HG03571 (cell line): ENCODE results near the gene PANK1.

Experiments used
- ATAC-seq: cut with Tn5 transposase; IDR thresholded peaks from one replicate; pipeline ENCODE4 v1.9.1; 2021; ENCODE audit not compliant: unreplicated experiment

The PANK1 gene

DNA sequence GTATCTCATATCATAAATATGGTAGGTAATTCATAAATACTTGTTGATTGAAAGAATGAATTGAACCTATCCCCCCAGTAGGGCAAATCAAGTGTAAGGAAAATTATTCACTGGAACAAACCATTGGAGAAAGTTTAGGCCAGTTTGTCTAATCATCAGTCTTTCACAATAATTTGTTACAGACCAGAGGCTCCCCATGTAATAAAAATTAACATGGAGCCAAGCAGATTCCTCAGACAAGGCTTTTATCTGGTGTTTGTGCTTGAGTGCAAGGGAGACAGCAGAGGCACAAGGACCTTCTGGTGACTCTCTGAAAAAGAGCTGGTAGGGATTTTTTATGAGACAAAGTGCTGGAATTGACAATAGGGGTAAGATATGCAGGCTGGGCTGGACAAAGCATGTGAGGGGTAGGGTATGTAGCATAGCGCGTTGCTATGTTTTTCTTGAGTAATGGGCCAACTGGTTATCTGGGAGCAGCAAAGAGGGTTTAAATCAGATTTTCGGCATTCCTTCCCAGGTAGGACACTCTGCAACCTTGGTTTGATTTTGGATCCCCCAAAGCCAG is 7.8 kb upstream of the PANK1 start:
- no peak for ATAC-seq

DNA sequence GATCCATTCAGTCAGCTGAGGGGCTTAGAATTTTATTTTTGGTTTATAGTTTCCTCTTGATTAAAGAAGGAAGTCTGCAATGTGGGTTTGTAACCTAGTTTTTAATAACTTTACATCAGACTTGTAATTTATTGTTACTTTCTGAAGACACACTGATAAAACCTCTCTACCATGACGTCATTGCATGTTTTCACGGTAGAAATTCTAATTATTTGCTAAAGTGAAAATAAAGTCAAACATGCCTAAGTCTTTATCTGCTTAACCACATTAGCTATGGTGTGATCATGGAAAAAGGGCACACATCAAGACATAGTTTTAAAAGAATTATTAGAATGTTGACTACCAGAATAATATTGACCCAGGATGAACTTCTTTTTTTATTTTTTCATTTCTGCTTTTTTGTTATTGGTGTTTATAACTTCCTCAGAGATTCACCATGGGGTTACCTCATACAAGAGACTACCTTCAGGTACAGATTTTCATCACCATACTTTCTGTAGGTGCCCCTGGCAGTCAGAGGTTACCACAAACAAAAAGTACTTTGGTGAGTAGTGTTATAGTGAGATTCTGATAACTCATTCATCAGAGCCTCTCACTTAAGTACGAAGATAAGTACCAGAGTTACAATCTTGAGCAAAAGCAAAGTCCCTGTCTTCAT is 7.0 kb upstream of the PANK1 start:
- ATAC-seq = peak; percentile 66

DNA sequence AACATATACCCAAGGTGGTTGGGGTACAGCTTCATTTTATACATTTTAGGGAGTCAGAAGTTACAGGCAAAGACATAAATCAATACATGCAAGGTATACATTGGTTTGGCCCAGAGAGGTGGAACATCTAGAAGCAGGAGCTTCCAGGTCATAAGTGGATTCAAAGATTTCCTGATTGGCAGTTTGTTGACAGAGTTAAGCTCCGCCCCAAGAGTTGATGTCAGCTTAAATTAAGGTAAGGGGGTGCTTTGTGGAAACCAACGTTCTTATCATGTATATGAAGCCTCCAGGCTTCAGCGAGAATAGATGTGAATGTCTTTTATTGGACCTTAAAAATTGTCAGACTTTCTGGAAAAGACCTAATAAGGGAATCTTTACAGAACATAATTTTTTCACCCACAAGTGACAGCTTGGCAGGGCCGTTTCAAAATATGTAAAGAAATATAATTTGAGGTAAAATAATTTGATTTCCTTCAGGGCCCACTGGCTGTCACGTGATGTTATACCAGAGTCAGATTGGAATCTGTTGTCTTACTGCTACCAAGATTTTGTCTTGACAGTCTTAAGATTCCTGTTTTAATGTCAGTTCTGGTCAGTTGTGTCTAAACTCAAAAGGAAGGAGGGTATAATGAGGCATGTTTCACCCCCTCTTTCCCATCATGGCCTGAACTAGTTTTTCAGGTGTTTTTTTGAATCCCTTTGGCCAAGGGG is 6.3 kb upstream of the PANK1 start:
- no peak for ATAC-seq

GRCh38 chr10:89649051-89649450 is 4.0 kb upstream of the PANK1 start:
- no peak for ATAC-seq

DNA sequence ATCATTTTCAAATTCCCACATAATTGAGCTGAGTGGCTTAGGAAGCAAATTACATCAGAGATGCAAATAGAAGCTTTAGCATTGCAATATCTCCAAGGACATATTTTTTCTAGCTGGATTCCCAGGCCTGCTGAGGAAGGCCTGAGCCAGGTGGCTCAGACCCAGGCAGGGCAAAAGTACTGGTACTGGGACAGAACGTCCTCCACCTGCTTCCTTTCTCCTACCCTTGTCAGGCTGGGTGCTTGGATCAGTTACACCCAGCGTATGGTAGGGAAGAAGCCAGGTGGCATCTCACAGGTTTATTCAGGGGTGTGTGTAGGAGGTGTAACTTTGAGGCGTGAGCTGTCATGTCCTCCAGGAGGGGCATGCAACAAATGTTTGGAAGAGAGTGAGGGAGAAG is 3.0 kb upstream of the PANK1 start:
- ATAC-seq = no peak

GRCh38 chr10:89646889-89647657 is 2.0 kb upstream of the PANK1 start:
- ATAC-seq = no peak

- ATAC-seq = no peak
Measured at GRCh38 chr10:89645742-89646172, 715 bp upstream of the PANK1 start.

DNA sequence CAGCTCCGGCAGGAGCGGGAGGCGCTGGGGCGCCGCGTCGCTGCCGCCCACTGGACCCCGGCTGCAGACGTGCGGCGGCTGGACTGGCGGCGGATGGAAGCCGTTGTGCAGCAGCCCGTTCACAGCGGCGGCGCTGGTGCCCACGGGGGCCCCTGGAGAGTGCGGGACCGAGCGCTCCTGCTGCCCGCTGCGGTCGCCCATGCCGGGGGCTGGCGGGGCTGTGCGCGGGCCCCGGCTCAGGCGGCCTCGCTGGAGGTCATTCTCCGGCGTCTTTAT is 413 bp downstream of the PANK1 start:
- peak; percentile 29 for ATAC-seq

GRCh38 chr10:89643812-89644690 is 991 bp downstream of the PANK1 start:
- peak; percentile 93 for ATAC-seq

GRCh38 chr10:89643431-89643811 is 1.6 kb downstream of the PANK1 start:
- no peak for ATAC-seq

DNA sequence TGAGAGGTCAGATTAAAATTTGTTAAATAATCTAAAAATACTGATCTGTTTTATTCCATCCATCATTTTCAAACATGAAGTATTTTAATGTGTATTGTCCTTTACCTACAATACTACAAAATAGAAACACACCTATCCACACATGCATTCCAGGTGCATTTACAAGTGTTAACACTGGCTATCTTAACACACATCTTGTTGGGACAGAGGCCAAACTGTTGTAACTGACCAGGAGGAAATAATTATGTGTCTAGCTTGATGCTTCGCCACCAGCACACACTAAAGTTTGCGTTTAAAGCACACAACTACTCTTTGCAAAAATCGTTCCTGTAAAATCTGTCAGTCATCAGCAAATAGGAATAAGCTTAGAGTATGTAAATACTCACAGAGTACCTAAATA is 2.8 kb downstream of the PANK1 start:
- no peak for ATAC-seq

DNA sequence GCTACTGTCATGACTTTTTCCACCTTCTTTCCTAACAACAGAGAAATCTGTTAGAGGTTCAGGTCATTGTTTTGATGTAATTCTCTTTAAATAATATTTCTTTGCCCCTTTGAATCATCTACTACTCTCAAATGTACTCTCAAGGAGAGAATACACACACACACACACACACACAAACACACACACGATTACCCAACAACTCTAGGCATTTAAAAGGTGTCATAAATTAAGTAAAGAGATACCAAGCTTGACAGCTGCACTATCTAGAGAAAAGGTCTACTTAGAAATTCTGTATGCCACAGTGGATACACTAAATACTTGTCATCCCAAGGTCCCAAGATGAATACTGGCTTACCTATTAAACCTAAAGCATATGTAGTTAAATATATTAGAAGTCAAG is 4.8 kb downstream of the PANK1 start:
- ATAC-seq = no peak

DNA sequence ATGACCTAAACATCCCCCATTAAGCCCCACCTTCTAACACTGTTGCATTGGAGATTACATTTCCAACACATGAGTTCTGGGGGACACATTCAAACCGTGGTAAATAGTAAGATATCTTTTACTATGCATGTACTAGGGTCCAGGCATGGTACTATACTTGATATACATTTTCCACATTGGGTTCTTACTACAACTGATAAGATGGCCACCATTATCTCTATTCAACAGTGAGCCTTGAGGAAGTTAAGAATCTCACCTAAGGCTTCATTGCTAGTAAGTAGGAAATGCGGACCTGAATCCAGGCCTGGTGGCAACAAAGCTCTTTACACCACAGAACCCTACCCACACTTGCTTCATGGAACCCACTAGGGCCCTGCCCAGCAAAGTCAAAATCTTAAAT is 5.7 kb downstream of the PANK1 start:
- ATAC-seq = no peak

- ATAC-seq = no peak
Measured at GRCh38 chr10:89637113-89637512, 7.9 kb downstream of the PANK1 start.

DNA sequence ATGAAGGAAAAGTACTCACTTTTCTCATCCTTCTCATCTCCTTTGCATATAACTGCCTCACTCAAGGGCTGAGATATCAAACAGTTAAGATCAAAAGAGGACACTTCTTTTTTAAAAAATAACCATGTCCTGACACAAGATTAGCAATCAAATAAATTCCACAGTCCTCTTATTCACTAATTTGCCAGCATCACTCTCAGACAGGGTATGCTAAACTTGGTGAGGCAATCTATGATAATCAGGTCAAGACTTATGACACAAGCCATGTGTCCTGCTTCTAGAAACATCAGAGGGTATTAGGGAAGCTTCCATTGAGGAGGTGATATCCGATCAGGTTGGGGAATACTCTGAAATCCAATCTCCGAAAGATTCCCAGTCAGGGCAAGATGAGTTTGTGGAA is 10.4 kb downstream of the PANK1 start:
- no peak for ATAC-seq

DNA sequence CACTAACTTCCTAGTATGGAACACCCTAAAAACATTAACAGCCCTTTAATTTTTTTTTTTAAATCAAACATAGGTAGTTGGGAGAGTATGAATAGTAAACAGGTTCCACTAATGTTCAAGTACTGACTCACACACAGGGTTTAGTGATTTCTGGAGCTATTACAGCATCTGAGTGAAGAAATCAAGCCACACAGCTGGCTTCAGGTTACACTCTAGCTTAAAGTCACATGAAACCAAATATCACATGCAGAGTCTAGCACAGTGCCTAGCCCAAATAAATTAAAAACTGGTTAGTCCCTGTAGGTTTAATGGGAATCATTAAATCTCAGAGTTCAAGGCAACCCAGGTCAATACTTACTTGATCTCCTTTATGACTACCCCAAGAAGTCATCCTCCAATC is 11.6 kb downstream of the PANK1 start:
- no peak for ATAC-seq

- no peak for ATAC-seq
Measured at GRCh38 chr10:89632824-89633223, 12.2 kb downstream of the PANK1 start.

GRCh38 chr10:89627830-89628229 is 17.2 kb downstream of the PANK1 start:
- ATAC-seq = no peak

GRCh38 chr10:89625041-89625765 is 19.8 kb downstream of the PANK1 start:
- ATAC-seq = no peak

DNA sequence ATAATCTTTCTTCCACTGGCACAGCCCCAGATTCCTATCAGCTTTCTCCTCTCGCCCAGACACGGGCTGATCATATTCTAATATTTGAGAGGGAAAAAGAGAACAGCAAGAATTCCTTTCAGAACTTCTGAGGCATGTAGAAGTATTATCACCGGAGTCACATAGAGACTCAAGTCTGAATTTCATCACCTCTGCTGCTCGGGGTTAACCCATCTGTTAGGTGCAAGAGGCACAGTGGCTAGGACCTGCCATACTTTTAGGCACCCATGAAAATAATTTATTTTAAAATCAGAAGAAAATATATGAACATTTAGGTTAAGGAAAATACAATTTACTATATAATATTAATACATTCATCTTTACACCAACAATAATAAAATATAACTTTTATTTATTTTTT is 21.0 kb downstream of the PANK1 start:
- no peak for ATAC-seq
